H1 (cell line): ENCODE results near the gene LCNL1. TPM values are rescaled to one million over a fixed set of nuclear protein-coding genes. Genes with fewer than 3 reads are reported as not detected.

Source experiments
- CREB1 ChIP-seq: IDR thresholded peaks from 2 replicates; pipeline ENCODE4 v1.6.1; 2012; ENCODE audit warnings: inconsistent platforms
- FOSL1 ChIP-seq: IDR thresholded peaks from 2 replicates; pipeline ENCODE4 v1.6.1; 2011; ENCODE audit warnings: mild to moderate bottlenecking, low read depth, low read length, moderate library complexity; ENCODE audit not compliant: insufficient read depth
- SP1 ChIP-seq: IDR thresholded peaks from 2 replicates; pipeline ENCODE4 v1.6.1; 2011; ENCODE audit warnings: low read depth, low read length
- SUZ12 ChIP-seq: fragments of 200-600 bp; sonication (generic); IDR thresholded peaks from 2 replicates; pipeline ENCODE4 v1.6.1; 2012; ENCODE audit warnings: mild to moderate bottlenecking, inconsistent platforms, low read length, moderate library complexity, mixed read lengths
- TAF1 ChIP-seq: IDR thresholded peaks from 2 replicates; pipeline ENCODE4 v1.6.1; 2011; ENCODE audit warnings: mild to moderate bottlenecking, low read depth, low read length
- polyA plus RNA-seq, 7 experiments: library from polyadenylated mRNA; depleted of rRNA in 3 of 7; stranded (reverse) in 5 of 7; unstranded in 2 of 7; fragments of >200 nt in 5 of 7; fragments of 200-250 nt in 2 of 7; gene quantifications; 1 replicate in 5 of 7; 2 replicates in 1 of 7; 4 replicates in 1 of 7; pipeline versions ENCODE4 v1.2.1 to v1.2.3, GENCODE V29; 2011 to 2013; ENCODE audit warnings: missing spikeins in 2 of 7, mixed read lengths in 2 of 7
- total RNA-seq: library from RNA; stranded (reverse); fragmentation: NEBNext Ultra II Directional; extraction: Animal tissue kit (Norgen Biotek cat#: 25700); gene quantifications from 2 replicates; pipeline ENCODE4 v1.2.1, GENCODE V29; 2021

Gene LCNL1
- total and polyA plus RNA-seq, 2 of the 8 experiments (the other 6 are each of a cell fraction or from before 2014, with no cell fraction given), result 0.11 TPM; not detected in 1

DNA sequence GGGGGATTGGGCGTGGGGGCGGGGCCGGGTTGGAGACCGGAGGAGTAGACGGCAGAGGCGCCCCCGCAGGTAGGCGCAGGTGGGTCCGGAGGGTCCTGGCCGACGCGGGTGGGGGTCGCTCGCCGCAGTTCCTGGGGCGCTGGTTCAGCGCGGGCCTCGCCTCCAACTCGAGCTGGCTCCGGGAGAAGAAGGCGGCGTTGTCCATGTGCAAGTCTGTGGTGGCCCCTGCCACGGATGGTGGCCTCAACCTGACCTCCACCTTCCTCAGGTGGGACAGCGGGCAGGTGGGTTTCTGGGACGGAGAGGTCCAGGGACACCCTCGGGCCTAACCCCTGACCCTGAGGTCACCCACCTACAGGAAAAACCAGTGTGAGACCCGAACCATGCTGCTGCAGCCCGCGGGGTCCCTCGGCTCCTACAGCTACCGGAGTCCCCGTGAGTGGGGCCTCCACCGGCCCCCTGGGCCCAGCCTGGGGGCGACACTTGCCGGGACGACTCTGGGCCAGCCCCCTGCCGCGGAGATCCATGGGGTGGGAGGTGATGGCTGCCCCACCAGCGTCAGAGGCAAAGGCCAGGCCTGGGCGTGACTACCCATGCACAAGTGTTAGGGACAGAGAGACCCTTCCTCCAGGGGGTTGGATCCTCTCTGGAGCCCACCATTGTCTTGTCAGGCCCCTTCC, 3.8 kb upstream of the LCNL1 start (continued):
- TF ChIP-seq TAF1, result no peak
- TF ChIP-seq FOSL1, result no peak
- TF ChIP-seq SUZ12, result no peak
- TF ChIP-seq SP1, result no peak
- no peak for TF ChIP-seq CREB1
